ENCODE data around the gene GET3. TPM values are rescaled to one million over a fixed set of nuclear protein-coding genes. Genes with fewer than 3 reads are reported as not detected.

The GET3 gene
- total and polyA plus RNA-seq, 2 of the 13 experiments (the other 11 are each of a cell fraction or from before 2014, with no cell fraction given), result 57.7 to 59.4 TPM

DNA sequence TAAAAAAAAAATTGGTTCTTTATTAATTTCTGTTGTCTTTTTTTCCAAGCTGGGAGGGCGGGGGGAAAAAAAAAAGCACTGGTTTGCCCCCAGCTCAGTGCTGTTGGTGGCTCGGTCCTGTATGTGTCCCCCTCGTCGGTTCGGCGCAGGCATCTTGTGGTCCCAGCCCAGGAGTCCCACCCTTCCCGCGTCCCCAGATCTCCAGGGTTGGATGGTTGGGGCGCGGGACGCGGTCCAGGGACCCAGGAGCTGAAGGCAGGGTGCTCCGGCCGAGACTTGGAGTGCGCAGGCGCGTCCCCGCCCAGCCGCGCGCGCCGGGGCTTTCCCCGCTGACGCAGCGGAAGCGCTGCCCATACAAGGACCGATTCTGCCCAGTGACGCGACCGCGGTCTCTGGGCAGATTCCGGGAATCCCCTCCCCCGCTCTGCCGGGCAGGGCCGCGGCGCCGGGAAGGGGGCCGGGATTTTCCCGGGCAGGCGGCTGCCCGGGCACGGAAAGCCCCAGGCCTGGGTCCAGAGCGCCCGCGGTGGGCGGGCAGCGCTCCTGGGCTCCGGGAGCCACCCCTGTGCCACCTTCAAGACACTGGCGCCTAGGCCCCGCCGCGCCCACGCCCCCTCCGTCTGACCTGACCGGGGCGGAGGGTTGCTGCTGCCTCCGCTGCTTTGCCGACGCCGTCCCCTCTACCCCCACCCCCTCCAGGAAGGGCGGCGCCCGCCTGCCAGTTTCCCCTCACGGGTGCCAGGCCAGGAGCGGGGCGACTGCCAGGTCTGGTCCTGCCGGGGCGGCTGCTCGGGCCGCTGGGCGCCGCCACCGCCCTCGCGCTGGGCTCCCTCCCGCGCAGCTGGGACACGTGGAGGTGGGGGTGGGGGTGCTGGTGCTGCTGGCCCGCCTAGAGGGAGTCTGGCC lies 56.2 kb downstream of the GET3 start (continued):
- TF ChIP-seq ZBTB33 (CRISPR knock-in tag; IDR thresholded peaks at IDR 0.05), result 0 out of 2 replicates have a peak, but pooled peaks have one; percentile 6
- peak; percentile 12; the same call in 1 of the 2 replicates for TF ChIP-seq ZNF160 (CRISPR knock-in tag; IDR thresholded peaks at IDR 0.05)
- TF ChIP-seq, protein P1, sequence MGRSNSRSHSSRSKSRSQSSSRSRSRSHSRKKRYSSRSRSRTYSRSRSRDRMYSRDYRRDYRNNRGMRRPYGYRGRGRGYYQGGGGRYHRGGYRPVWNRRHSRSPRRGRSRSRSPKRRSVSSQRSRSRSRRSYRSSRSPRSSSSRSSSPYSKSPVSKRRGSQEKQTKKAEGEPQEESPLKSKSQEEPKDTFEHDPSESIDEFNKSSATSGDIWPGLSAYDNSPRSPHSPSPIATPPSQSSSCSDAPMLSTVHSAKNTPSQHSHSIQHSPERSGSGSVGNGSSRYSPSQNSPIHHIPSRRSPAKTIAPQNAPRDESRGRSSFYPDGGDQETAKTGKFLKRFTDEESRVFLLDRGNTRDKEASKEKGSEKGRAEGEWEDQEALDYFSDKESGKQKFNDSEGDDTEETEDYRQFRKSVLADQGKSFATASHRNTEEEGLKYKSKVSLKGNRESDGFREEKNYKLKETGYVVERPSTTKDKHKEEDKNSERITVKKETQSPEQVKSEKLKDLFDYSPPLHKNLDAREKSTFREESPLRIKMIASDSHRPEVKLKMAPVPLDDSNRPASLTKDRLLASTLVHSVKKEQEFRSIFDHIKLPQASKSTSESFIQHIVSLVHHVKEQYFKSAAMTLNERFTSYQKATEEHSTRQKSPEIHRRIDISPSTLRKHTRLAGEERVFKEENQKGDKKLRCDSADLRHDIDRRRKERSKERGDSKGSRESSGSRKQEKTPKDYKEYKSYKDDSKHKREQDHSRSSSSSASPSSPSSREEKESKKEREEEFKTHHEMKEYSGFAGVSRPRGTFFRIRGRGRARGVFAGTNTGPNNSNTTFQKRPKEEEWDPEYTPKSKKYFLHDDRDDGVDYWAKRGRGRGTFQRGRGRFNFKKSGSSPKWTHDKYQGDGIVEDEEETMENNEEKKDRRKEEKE (IDR thresholded peaks at IDR 0.05), result no peak
- TF ChIP-seq CAMTA2 (CRISPR knock-in tag; IDR thresholded peaks at IDR 0.05; ENCODE audit: borderline replicate concordance), result no peak
- TF ChIP-seq UBTF (CRISPR knock-in tag; IDR thresholded peaks at IDR 0.05), result peak; percentile 58
- TF ChIP-seq RXRB (CRISPR knock-in tag; IDR thresholded peaks at IDR 0.05; ENCODE audit: borderline replicate concordance), result peak; percentile 14; the same call in 1 of the 2 replicates
- TF ChIP-seq, protein P2, sequence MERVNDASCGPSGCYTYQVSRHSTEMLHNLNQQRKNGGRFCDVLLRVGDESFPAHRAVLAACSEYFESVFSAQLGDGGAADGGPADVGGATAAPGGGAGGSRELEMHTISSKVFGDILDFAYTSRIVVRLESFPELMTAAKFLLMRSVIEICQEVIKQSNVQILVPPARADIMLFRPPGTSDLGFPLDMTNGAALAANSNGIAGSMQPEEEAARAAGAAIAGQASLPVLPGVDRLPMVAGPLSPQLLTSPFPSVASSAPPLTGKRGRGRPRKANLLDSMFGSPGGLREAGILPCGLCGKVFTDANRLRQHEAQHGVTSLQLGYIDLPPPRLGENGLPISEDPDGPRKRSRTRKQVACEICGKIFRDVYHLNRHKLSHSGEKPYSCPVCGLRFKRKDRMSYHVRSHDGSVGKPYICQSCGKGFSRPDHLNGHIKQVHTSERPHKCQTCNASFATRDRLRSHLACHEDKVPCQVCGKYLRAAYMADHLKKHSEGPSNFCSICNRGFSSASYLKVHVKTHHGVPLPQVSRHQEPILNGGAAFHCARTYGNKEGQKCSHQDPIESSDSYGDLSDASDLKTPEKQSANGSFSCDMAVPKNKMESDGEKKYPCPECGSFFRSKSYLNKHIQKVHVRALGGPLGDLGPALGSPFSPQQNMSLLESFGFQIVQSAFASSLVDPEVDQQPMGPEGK (CRISPR knock-in tag; IDR thresholded peaks at IDR 0.05), result peak; percentile 64
- TF ChIP-seq, protein P3, sequence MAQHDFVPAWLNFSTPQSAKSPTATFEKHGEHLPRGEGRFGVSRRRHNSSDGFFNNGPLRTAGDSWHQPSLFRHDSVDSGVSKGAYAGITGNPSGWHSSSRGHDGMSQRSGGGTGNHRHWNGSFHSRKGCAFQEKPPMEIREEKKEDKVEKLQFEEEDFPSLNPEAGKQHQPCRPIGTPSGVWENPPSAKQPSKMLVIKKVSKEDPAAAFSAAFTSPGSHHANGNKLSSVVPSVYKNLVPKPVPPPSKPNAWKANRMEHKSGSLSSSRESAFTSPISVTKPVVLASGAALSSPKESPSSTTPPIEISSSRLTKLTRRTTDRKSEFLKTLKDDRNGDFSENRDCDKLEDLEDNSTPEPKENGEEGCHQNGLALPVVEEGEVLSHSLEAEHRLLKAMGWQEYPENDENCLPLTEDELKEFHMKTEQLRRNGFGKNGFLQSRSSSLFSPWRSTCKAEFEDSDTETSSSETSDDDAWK (CRISPR knock-in tag; IDR thresholded peaks at IDR 0.05), result no peak
- TF ChIP-seq SSRP1 (CRISPR knock-in tag; IDR thresholded peaks at IDR 0.05), result no peak
- no peak for TF ChIP-seq ZNF644 (CRISPR knock-in tag; IDR thresholded peaks at IDR 0.05; ENCODE audit: low read depth)
- no peak for TF ChIP-seq ZNF317 (CRISPR knock-in tag; IDR thresholded peaks at IDR 0.05)
- TF ChIP-seq ARID2 (CRISPR knock-in tag; IDR thresholded peaks at IDR 0.05; ENCODE audit: borderline replicate concordance), result no peak
- no peak for TF ChIP-seq ZNF850 (CRISPR knock-in tag; conservative IDR thresholded peaks at IDR 0.05)
- TF ChIP-seq CENPX (CRISPR knock-in tag; IDR thresholded peaks at IDR 0.05), result no peak
- TF ChIP-seq POLR2G (IDR thresholded peaks at IDR 0.05; ENCODE audit: low read depth, low read length), result peak; percentile 78
- no peak for TF ChIP-seq ZNF329 (CRISPR knock-in tag; IDR thresholded peaks at IDR 0.05; ENCODE audit: low read depth)
- TF ChIP-seq AGO2 (optimal IDR thresholded peaks at IDR 0.05; ENCODE audit: low read depth, low read length), result peak; percentile 69
- TF ChIP-seq RBAK (CRISPR knock-in tag; IDR thresholded peaks at IDR 0.05), result no peak

Measured in HepG2 (cell line).